CD14-positive monocyte (primary cell): ENCODE measurements around the gene PIKFYVE. TPM values are rescaled to one million over a fixed set of nuclear protein-coding genes. Genes with fewer than 3 reads are reported as not detected.
A peak's percentile ranks its signal among the peaks of the same experiment; 100 is the strongest.

ENCODE experiments used
- DNase-seq, 3 donors: peaks; one replicate each; pipeline ENCODE4 v3.0.0-alpha.2; 2011 to 2022
- H2AFZ ChIP-seq: 2 replicates; pipeline ENCODE4 v1.6.0; 2012; ENCODE audit warnings: mild to moderate bottlenecking, low read depth, low read length, inconsistent platforms; ENCODE audit not compliant: insufficient read depth, poor library complexity, severe bottlenecking
- H3K27ac ChIP-seq, 2 donors: 1 replicate in 1 of 2; 2 replicates in 1 of 2; pipeline ENCODE4 v1.5.1; 2012 to 2013; ENCODE audit warnings: low read length in 2 of 2, control low read depth in 1 of 2, inconsistent platforms in 1 of 2, low read depth in 1 of 2, mild to moderate bottlenecking in 1 of 2
- H3K27me3 ChIP-seq, 2 donors: one replicate each; pipeline versions ENCODE4 v1.6.0 to v1.6.1; 2011 to 2013; ENCODE audit warnings: low read length in 2 of 2; ENCODE audit not compliant: control insufficient read depth in 2 of 2, insufficient read depth in 2 of 2
- H3K36me3 ChIP-seq, 2 donors: replicated peaks in 1 of 2; 1 replicate in 1 of 2; 2 replicates in 1 of 2; pipeline versions ENCODE4 v1.5.1 to v1.6.1; 2012 to 2013; ENCODE audit warnings: low read length in 2 of 2, control low read depth in 1 of 2, inconsistent platforms in 1 of 2, mild to moderate bottlenecking in 1 of 2; ENCODE audit not compliant: insufficient read depth in 2 of 2, control insufficient read depth in 1 of 2
- H3K4me1 ChIP-seq, 2 donors: 1 replicate in 1 of 2; 2 replicates in 1 of 2; pipeline versions ENCODE4 v1.5.1 to v1.6.1; 2012 to 2013; ENCODE audit warnings: low read length in 2 of 2, control low read depth in 1 of 2, inconsistent platforms in 1 of 2, mild to moderate bottlenecking in 1 of 2, moderate library complexity in 1 of 2; ENCODE audit not compliant: insufficient read depth in 2 of 2, control insufficient read depth in 1 of 2
- H3K4me2 ChIP-seq: replicated peaks from 2 replicates; pipeline ENCODE3; 2012; ENCODE audit warnings: low read length, moderate library complexity, mild to moderate bottlenecking; ENCODE audit not compliant: poor library complexity, severe bottlenecking; ENCODE audit errors: extremely low read depth
- H3K4me3 ChIP-seq, 3 experiments: fragments of 200-600 bp in 1 of 3; sonication (generic) in 1 of 3; replicated peaks in 1 of 3; 1 replicate in 2 of 3; 2 replicates in 1 of 3; pipeline ENCODE4 v1.5.1; 2011 to 2013; ENCODE audit warnings: low read length in 3 of 3, mild to moderate bottlenecking in 3 of 3, control low read depth in 2 of 3, low read depth in 2 of 3, inconsistent platforms in 1 of 3, moderate library complexity in 1 of 3
- H3K79me2 ChIP-seq: 2 replicates; pipeline ENCODE4 v1.6.0; 2012; ENCODE audit warnings: mild to moderate bottlenecking, control low read depth, inconsistent platforms, low read length, moderate library complexity; ENCODE audit not compliant: insufficient read depth
- H3K9ac ChIP-seq: 2 replicates; pipeline ENCODE4 v1.6.0; 2017; ENCODE audit warnings: low read length, mild to moderate bottlenecking; ENCODE audit not compliant: insufficient read depth, poor library complexity, severe bottlenecking
- H3K9me3 ChIP-seq, 2 donors: replicated peaks in 1 of 2; 1 replicate in 1 of 2; 2 replicates in 1 of 2; pipeline versions ENCODE4 v1.5.1 to v1.6.1; 2012 to 2013; ENCODE audit warnings: low read length in 2 of 2, control low read depth in 1 of 2; ENCODE audit not compliant: control insufficient read depth in 1 of 2, insufficient read depth in 1 of 2
- H4K20me1 ChIP-seq: 2 replicates; pipeline ENCODE4 v1.6.0; 2012; ENCODE audit warnings: mild to moderate bottlenecking, low read length, control low read depth, moderate library complexity; ENCODE audit not compliant: insufficient read depth
- H3K27ac Mint-ChIP-seq, 7 donors: one replicate each; pipeline ENCODE4 v1.8.0; 2020; ENCODE audit warnings: mild to moderate bottlenecking in 7 of 7, mixed read lengths in 7 of 7, moderate library complexity in 6 of 7, inconsistent platforms in 2 of 7
- H3K27me3 Mint-ChIP-seq, 3 donors: one replicate each; pipeline ENCODE4 v1.8.0; 2021 to 2022; ENCODE audit warnings: low read depth in 3 of 3, mild to moderate bottlenecking in 3 of 3, mixed read lengths in 3 of 3, moderate library complexity in 3 of 3, inconsistent platforms in 1 of 3
- H3K36me3 Mint-ChIP-seq, 2 donors: one replicate each; pipeline ENCODE4 v1.8.0; 2020; ENCODE audit warnings: mixed read lengths in 2 of 2, inconsistent platforms in 1 of 2, mild to moderate bottlenecking in 1 of 2
- H3K4me1 Mint-ChIP-seq: one replicate; pipeline ENCODE4 v1.8.0; 2020; ENCODE audit warnings: mild to moderate bottlenecking, mixed read lengths
- H3K4me3 Mint-ChIP-seq, 2 donors: one replicate each; pipeline ENCODE4 v1.8.0; 2020; ENCODE audit warnings: mild to moderate bottlenecking in 2 of 2, mixed read lengths in 2 of 2, moderate library complexity in 1 of 2
- H3K9me3 Mint-ChIP-seq, 7 donors: one replicate each; pipeline ENCODE4 v1.8.0; 2020 to 2022; ENCODE audit warnings: mixed read lengths in 7 of 7, mild to moderate bottlenecking in 6 of 7, moderate library complexity in 6 of 7, inconsistent platforms in 2 of 7
- WGBS: methylation state at CpG from one replicate; pipeline ENCODE4 v1.1.5; 2013; ENCODE audit warnings: missing lambda C conversion rate; ENCODE audit not compliant: insufficient coverage; 5-methylcytosine and 5-hydroxymethylcytosine counted together
- intact Hi-C, 2 donors: fragments of 100-400 bp; cut with micrococcal nuclease; formaldehyde crosslinking; loops; one replicate each; pipeline versions ENCODE4 v1.15.0 to v1.15.1; 2023
- polyA plus RNA-seq, 3 donors: library from polyadenylated mRNA; depleted of rRNA in 1 of 3; unstranded in 2 of 3; stranded (reverse) in 1 of 3; fragments of 300-500 nt in 2 of 3; fragments of >200 nt in 1 of 3; fragmentation: Illumina TruSeq in 2 of 3; gene quantifications; 1 replicate in 2 of 3; 2 replicates in 1 of 3; pipeline ENCODE4 v1.2.3, GENCODE V29; 2012 to 2021
- TF ChIP-seq, protein P1 (sequence below): fragments of 200-600 bp; IDR thresholded peaks from one replicate; pipeline ENCODE4 v1.8.0; 2022; ENCODE audit warnings: antibody characterized with exemption, mild to moderate bottlenecking

Gene PIKFYVE
- polyA plus RNA-seq, 3 donors, result 3.5 to 17.6 (median 6.2) TPM

DNA sequence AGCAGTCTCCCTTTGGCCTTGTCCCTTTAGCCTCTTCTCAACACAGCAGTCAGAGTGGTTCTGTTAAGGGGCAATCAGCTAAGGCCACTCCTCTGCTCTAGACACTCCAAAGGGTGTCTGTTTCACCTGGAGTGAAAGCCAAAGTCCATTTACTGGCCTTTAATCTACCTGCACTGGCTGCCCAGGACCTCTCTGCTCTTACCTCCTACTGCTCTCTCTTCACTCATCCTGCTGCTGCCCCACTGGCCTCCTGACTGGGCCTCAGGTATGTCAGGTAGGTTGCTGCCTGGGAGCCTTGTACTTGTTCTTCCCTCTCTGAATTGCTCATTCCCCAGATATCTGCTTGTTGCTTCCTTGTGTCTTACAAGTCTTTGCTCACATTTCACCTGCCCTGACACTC is 68.2 kb downstream of the PIKFYVE start:
- Mint-ChIP-seq H3K36me3 (peaks cover 67 to 86% of the 10 kb centered on the region in 2 donors), H3K27ac (peak overlapping the region in 2 of 7 donors; percentile 56 to 70), H3K9me3 (no peaks in the 10 kb centered on the region), H3K4me1 (no peaks in the 10 kb centered on the region), H3K4me3 (no peak overlapping the region), H3K27me3 (no peaks in the 10 kb centered on the region)
- H3K9ac ChIP-seq, result no peak overlapping the region
- intact Hi-C loops, result no loop called here
- H3K27ac ChIP-seq, result no peak overlapping the region
- H3K4me3 ChIP-seq, result no peak overlapping the region
- H3K4me1 ChIP-seq, result no peaks in the 10 kb centered on the region
- H3K36me3 ChIP-seq, result peaks cover 92 to 100% of the 10 kb centered on the region in 2 donors
- H4K20me1 ChIP-seq, result no peaks in the 10 kb centered on the region
- TF ChIP-seq, protein P1, sequence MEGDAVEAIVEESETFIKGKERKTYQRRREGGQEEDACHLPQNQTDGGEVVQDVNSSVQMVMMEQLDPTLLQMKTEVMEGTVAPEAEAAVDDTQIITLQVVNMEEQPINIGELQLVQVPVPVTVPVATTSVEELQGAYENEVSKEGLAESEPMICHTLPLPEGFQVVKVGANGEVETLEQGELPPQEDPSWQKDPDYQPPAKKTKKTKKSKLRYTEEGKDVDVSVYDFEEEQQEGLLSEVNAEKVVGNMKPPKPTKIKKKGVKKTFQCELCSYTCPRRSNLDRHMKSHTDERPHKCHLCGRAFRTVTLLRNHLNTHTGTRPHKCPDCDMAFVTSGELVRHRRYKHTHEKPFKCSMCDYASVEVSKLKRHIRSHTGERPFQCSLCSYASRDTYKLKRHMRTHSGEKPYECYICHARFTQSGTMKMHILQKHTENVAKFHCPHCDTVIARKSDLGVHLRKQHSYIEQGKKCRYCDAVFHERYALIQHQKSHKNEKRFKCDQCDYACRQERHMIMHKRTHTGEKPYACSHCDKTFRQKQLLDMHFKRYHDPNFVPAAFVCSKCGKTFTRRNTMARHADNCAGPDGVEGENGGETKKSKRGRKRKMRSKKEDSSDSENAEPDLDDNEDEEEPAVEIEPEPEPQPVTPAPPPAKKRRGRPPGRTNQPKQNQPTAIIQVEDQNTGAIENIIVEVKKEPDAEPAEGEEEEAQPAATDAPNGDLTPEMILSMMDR, result no peak
- H3K4me2 ChIP-seq, result no peak overlapping the region
- no peaks in the 10 kb centered on the region for H3K27me3 ChIP-seq
- no peak for DNase-seq
- no peaks in the 10 kb centered on the region for H3K79me2 ChIP-seq
- no peak overlapping the region for H2AFZ ChIP-seq
- no peaks in the 10 kb centered on the region for H3K9me3 ChIP-seq

DNA sequence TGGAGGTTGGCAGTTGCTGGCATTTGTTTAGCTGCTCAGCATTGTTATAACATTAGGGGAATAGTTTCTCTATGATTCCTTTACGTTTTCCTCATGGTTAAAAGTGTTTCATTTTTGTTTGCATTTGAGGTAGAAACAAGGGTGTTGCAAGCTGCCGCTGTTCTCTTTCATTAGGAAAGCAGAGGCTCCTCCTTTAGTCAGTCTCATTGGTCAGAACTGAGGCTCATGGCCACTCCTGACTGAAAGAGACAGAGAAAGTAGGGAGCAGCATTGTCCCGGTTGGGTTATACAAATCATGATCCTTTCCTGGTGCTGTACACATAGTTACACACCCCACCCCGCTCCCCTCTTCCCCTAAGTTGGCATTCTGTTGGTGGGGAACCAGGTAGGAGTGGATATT is 80.7 kb downstream of the PIKFYVE start:
- H3K27ac Mint-ChIP-seq, result no peak overlapping the region
- peaks cover 93 to 97% of the 10 kb centered on the region in 2 donors for H3K36me3 ChIP-seq

More for the DNA sequence above, 80.7 kb downstream of the PIKFYVE start:
- Histone ChIP-seq H3K4me2 (no peak overlapping the region), H3K9me3 (no peaks in the 10 kb centered on the region), H3K27me3 (no peaks in the 10 kb centered on the region), H3K4me1 (no peaks in the 10 kb centered on the region), H2AFZ (no peak overlapping the region), H3K27ac (no peak overlapping the region), H3K9ac (no peak overlapping the region), H3K4me3 (no peak overlapping the region), H4K20me1 (no peaks in the 10 kb centered on the region), H3K79me2 (no peaks in the 10 kb centered on the region)
- Mint-ChIP-seq H3K27me3 (no peaks in the 10 kb centered on the region), H3K4me1 (no peaks in the 10 kb centered on the region), H3K4me3 (no peak overlapping the region), H3K36me3 (peaks cover 75 to 86% of the 10 kb centered on the region in 2 donors), H3K9me3 (no peaks in the 10 kb centered on the region)
- WGBS, result 85% methylated on average over 2 of the region's 4 CpGs
- TF ChIP-seq, protein P1, result no peak
- intact Hi-C loops, result no loop called here
- no peak for DNase-seq
